CD4-positive, alpha-beta T cell (primary cell): ENCODE measurements around the gene LMNB1. TPM values are rescaled to one million over a fixed set of nuclear protein-coding genes. Genes with fewer than 3 reads are reported as not detected.
A peak's percentile ranks its signal among the peaks of the same experiment; 100 is the strongest.

Experiments used
- ATAC-seq: fragments of 200-7000 bp; cut with Tn5 transposase; one replicate; pipeline ENCODE4 v1.10.0; 2022; ENCODE audit warnings: mild to moderate bottlenecking; ENCODE audit not compliant: poor library complexity
- CTCF ChIA-PET: fragments of 350-600 bp; sonication (Branson Sonifier 250); formaldehyde crosslinking; loops from one replicate; lab custom pipeline; 2021; ENCODE audit warnings: antibody characterized with exemption, inconsistent platforms; lab: Charles Lee
- POLR2A ChIA-PET: fragments of 350-600 bp; sonication (Branson Sonifier 250); formaldehyde crosslinking; loops from one replicate; lab custom pipeline; 2021; ENCODE audit warnings: antibody characterized with exemption, inconsistent platforms; lab: Charles Lee
- DNase-seq, 14 experiments: peaks; one replicate each; pipeline ENCODE4 v3.0.0-alpha.2; 2013 to 2020; ENCODE audit warnings: mixed read lengths in 2 of 14
- H3K27ac ChIP-seq, 2 donors: one replicate each; pipeline versions ENCODE4 v1.5.1 to v1.7.0; 2013; ENCODE audit warnings: low read length in 2 of 2, low read depth in 1 of 2, mild to moderate bottlenecking in 1 of 2
- H3K27me3 ChIP-seq, 2 experiments: 1 replicate in 1 of 2; 2 replicates in 1 of 2; pipeline versions ENCODE4 v1.6.1 to v1.7.0; 2013; ENCODE audit warnings: low read length in 2 of 2, control low read depth in 1 of 2, mild to moderate bottlenecking in 1 of 2, moderate library complexity in 1 of 2; ENCODE audit not compliant: insufficient read depth in 2 of 2, control insufficient read depth in 1 of 2
- H3K36me3 ChIP-seq: one replicate; pipeline ENCODE4 v1.6.1; 2013; ENCODE audit warnings: low read length, control low read depth; ENCODE audit not compliant: insufficient read depth
- H3K4me1 ChIP-seq: one replicate; pipeline ENCODE4 v1.6.1; 2013; ENCODE audit warnings: low read length, control low read depth; ENCODE audit not compliant: insufficient read depth
- H3K4me3 ChIP-seq: one replicate; pipeline ENCODE4 v1.5.1; 2013; ENCODE audit warnings: mild to moderate bottlenecking, low read length, moderate library complexity
- H3K9me3 ChIP-seq, 2 experiments: 1 replicate in 1 of 2; 2 replicates in 1 of 2; pipeline versions ENCODE4 v1.6.1 to v1.7.0; 2013; ENCODE audit warnings: low read length in 2 of 2, mild to moderate bottlenecking in 2 of 2, control low read depth in 1 of 2, moderate library complexity in 1 of 2; ENCODE audit not compliant: control insufficient read depth in 1 of 2, insufficient read depth in 1 of 2
- H3K27ac Mint-ChIP-seq: one replicate; pipeline ENCODE4 v1.8.0; 2020; ENCODE audit warnings: mixed read lengths
- H3K27me3 Mint-ChIP-seq: one replicate; pipeline ENCODE4 v1.8.0; 2021; ENCODE audit warnings: mixed read lengths
- H3K36me3 Mint-ChIP-seq: one replicate; pipeline ENCODE4 v1.8.0; 2021; ENCODE audit warnings: low read depth, mixed read lengths
- H3K4me1 Mint-ChIP-seq: one replicate; pipeline ENCODE4 v1.8.0; 2021; ENCODE audit warnings: low read depth, mixed read lengths
- H3K4me3 Mint-ChIP-seq: one replicate; pipeline ENCODE4 v1.8.0; 2020; ENCODE audit warnings: mild to moderate bottlenecking, mixed read lengths
- H3K9me3 Mint-ChIP-seq: one replicate; pipeline ENCODE4 v1.8.0; 2020; ENCODE audit warnings: mixed read lengths
- CTCF ChIP-seq: fragments of 200-600 bp; IDR thresholded peaks from one replicate; pipeline ENCODE4 v1.8.0; 2022; ENCODE audit warnings: antibody characterized with exemption, mild to moderate bottlenecking
- intact Hi-C, 2 experiments: fragments of 100-400 bp; cut with DNase I in 1 of 2; cut with micrococcal nuclease in 1 of 2; formaldehyde crosslinking; loops; one replicate each; pipeline versions ENCODE4 v1.15.1 to v1.9.0; 2023 to 2025; cut with DNase I, micrococcal nuclease
- total RNA-seq, 174 experiments: library from RNA in 2 of 174; stranded (reverse) in 2 of 174; gene quantifications; one replicate each; pipeline ENCODE4 v1.2.3 and lab custom pipeline; 2021 to 2026

LMNB1 gene
- total RNA-seq, 2 experiments from 2014 or later, result 30.6 to 31.1 TPM

GRCh38 chr5:126809916-126810315 is 33.0 kb downstream of the LMNB1 start:
- TF ChIP-seq CTCF, result no peak
- ChIA-PET CTCF (interaction anchor here (0.6 to 1.2 kb wide), 3 partner anchors 13 to 269 kb away, joined by 3 read pairs; no protein-coding TSS in a partner anchor), POLR2A (interaction anchor here (0.7 to 2.1 kb wide), 3 partner anchors 9 to 36 kb away, joined by 3 to 15 read pairs (median 7); partner anchors contain the start of gene LMNB1)
- H3K4me3 Mint-ChIP-seq, result peak overlapping the region; percentile 37
- H3K9me3 Mint-ChIP-seq, result no peaks in the 10 kb centered on the region
- Histone ChIP-seq H3K27ac (no peak overlapping the region), H3K4me1 (peaks cover 12% of the 10 kb centered on the region), H3K9me3 (no peaks in the 10 kb centered on the region), H3K4me3 (no peak overlapping the region), H3K27me3 (no peaks in the 10 kb centered on the region), H3K36me3 (peaks cover 25% of the 10 kb centered on the region)
- H3K27ac Mint-ChIP-seq, result peak overlapping the region; percentile 96
- DNase-seq, result peak in 2 of 14 experiments; percentile 38 to 42
- H3K27me3 Mint-ChIP-seq, result no peaks in the 10 kb centered on the region
- H3K36me3 Mint-ChIP-seq, result peaks cover 74% of the 10 kb centered on the region
- ATAC-seq, result no peak
- H3K4me1 Mint-ChIP-seq, result peaks cover 32% of the 10 kb centered on the region
- intact Hi-C loops, result loop anchor here in 1 of 2 experiments (5.0 to 10.0 kb wide), 3 partner anchors 33 to 265 kb away; partner anchors contain the start of gene LMNB1

- Histone ChIP-seq H3K27me3 (no peaks in the 10 kb centered on the region), H3K4me3 (no peak overlapping the region), H3K27ac (peak overlapping the region; percentile 70 to 73), H3K36me3 (peaks cover 20% of the 10 kb centered on the region), H3K4me1 (peaks cover 12% of the 10 kb centered on the region), H3K9me3 (no peaks in the 10 kb centered on the region)
- Mint-ChIP-seq H3K9me3 (no peaks in the 10 kb centered on the region), H3K4me3 (peak overlapping the region; percentile 45), H3K27me3 (no peaks in the 10 kb centered on the region), H3K36me3 (peaks cover 74% of the 10 kb centered on the region), H3K27ac (peak overlapping the region; percentile 96), H3K4me1 (peaks cover 32% of the 10 kb centered on the region)
- intact Hi-C loops, result loop anchor here in 1 of 2 experiments (5.0 kb wide), 2 partner anchors 33 to 42 kb away; partner anchors contain the start of gene LMNB1
- DNase-seq (peak in 2 of 14 experiments; percentile 10 to 35), ATAC-seq (no peak)
- no peak for TF ChIP-seq CTCF
- ChIA-PET CTCF (interaction anchor here (1.2 to 1.8 kb wide), 3 partner anchors 9 to 33 kb away, joined by 3 to 7 read pairs (median 6); partner anchors contain the start of gene LMNB1), POLR2A (interaction anchor here (0.6 to 2.2 kb wide), 7 partner anchors 8 to 726 kb away, joined by 3 to 54 read pairs (median 7); partner anchors contain the start of gene LMNB1)
Measured at GRCh38 chr5:126810596-126811380, 33.9 kb downstream of the LMNB1 start.

DNA sequence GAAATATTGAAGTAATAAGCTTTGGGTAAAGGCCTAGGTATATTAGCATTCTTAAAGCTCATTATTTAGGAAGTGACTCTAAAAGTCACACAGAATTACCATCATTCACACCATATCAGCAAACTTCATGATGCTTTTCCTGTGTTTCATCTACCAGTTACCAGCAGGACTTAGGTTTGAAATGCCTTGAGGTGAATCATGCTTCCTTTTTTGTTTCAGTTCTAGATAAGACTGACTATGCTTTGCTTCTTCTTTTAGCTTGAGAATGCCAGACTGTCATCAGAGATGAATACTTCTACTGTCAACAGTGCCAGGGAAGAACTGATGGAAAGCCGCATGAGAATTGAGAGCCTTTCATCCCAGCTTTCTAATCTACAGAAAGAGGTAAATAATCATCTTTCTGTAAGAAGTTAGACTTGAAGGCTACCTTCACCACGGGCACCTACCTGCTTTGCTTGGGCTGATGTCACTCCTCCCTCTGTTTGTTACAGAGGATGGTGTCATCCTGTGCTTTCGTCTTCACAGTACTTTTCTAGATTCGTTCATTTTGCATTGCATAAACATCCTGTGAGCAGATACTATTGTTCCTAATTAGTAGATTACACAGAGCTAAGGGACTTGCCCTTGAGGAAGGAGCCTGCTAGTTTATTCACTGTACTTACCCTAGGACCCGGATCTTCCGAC is 34.7 kb downstream of the LMNB1 start:
- ATAC-seq (peak; percentile 84), DNase-seq (peak in 11 of 14 experiments; percentile 5 to 81 (median 20))
- no peak for TF ChIP-seq CTCF
- H3K9me3 ChIP-seq, result no peaks in the 10 kb centered on the region
- peak overlapping the region; percentile 70 to 73 for H3K27ac ChIP-seq
- no peaks in the 10 kb centered on the region for H3K27me3 ChIP-seq
- H3K4me1 Mint-ChIP-seq, result peaks cover 32% of the 10 kb centered on the region
- intact Hi-C loops, result loop anchor here in 1 of 2 experiments (5.0 kb wide), 2 partner anchors 34 to 41 kb away; partner anchors contain the start of gene LMNB1
- H3K9me3 Mint-ChIP-seq, result no peaks in the 10 kb centered on the region
- H3K36me3 ChIP-seq, result peaks cover 17% of the 10 kb centered on the region
- peaks cover 12% of the 10 kb centered on the region for H3K4me1 ChIP-seq
- POLR2A ChIA-PET, result interaction anchor here (0.6 to 2.2 kb wide), 6 partner anchors 9 to 725 kb away, joined by 3 to 54 read pairs (median 6); partner anchors contain the start of gene LMNB1
- peak overlapping the region; percentile 3 for H3K4me3 ChIP-seq
- H3K36me3 Mint-ChIP-seq, result peaks cover 70% of the 10 kb centered on the region
- peak overlapping the region; percentile 96 for H3K27ac Mint-ChIP-seq
- no peaks in the 10 kb centered on the region for H3K27me3 Mint-ChIP-seq
- peak overlapping the region; percentile 45 for H3K4me3 Mint-ChIP-seq
- CTCF ChIA-PET, result interaction anchor here (0.6 to 1.8 kb wide), 4 partner anchors 10 to 174 kb away, joined by 3 to 7 read pairs (median 4); partner anchors contain the start of gene LMNB1
